Fibroblast of peridontal ligament (primary cell): ENCODE data around the gene PPM1E.

Source experiments
- DNase-seq: peaks from one replicate; pipeline ENCODE4 v3.0.0-alpha.2; 2010; ENCODE audit errors: extremely low read depth

Gene PPM1E

GRCh38 chr17:58996968-58997367 lies 241.3 kb downstream of the PPM1E start:
- DNase-seq = no peak

DNA sequence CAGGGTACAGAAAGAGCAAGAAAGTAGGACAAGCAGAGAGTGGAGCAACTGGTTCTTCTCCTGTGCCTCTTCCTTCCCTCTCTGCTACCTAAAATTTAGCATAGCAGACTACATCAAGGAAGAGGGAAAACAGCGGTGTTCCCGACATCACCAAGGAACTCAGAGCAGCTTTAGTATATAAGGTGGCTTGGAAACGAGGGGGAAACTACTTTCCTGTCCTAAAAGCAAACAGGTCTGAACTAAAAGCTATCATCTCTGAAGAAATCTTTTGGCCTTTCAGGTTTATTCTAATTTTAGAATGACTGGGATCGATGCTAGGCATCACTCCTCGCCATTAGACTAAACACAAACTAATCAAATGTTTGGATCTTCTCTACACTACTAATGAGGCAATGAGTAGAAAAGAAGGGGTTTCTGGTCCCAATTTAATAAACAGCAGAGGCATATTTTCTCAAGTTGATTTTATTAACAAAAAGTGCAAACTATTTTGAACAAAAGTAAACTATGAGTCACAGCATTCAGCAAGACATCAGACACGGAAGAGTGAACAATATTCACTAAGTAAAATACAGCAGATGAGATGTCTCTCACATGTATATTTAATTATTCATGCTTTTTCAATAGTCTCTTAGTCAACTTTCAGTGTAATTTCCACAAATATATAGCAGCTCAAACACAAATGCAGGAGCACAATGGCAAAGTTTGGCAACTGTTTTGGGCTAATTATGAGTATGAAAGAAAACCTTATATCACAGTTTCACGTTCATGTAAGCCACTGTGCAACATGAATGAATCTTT lies 242.3 kb downstream of the PPM1E start:
- DNase-seq = peak; percentile 16

DNA sequence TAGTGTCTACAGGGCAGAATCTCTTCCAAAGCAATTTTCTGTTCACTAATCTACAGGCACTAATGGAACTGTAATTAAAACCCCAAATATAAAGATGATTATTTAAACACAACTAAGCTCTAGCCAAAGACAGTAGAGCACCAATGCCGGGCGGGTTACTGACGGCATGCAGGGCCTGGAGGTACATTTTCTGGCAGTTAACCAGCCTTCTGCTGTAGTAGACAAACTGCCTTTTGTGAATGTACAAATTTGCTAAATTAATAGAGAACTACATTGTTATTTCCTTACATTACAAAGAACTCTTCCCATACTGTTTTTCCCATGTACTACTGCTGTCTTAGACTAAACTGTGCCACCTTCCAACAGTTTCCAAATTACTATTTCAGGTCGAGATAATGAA lies 243.2 kb downstream of the PPM1E start:
- DNase-seq = no peak

DNA sequence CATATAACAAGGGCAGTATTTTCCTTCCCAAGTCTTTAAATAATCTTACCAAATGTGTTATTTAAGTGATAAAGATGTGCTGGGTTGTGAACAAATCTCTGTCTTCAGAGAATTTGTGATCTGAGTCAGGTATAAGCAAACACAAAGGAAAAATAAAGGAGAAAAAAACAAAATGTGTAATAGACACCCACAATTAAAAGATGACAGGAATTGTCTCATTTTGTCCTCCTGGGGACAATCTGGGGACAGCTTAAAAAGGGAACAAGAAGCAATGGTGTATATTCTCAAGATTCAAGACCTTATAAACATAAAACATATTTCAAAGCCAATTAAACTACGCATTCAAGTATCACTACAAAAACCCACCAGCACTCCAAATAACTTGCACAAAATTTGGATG lies 243.8 kb downstream of the PPM1E start:
- DNase-seq = no peak

- no peak for DNase-seq
These were observed 244.4 kb downstream of the PPM1E start for GRCh38 chr17:59000022-59000421.

GRCh38 chr17:59001158-59001814 lies 245.6 kb downstream of the PPM1E start:
- DNase-seq = peak; percentile 61

GRCh38 chr17:59002126-59002525 lies 246.5 kb downstream of the PPM1E start:
- no peak for DNase-seq

- DNase-seq = no peak
These were observed 247.2 kb downstream of the PPM1E start for GRCh38 chr17:59002848-59003247.

- DNase-seq = no peak
These were observed 248.2 kb downstream of the PPM1E start for GRCh38 chr17:59003860-59004259.

GRCh38 chr17:59004338-59005111 lies 248.9 kb downstream of the PPM1E start:
- DNase-seq = peak; percentile 79

DNA sequence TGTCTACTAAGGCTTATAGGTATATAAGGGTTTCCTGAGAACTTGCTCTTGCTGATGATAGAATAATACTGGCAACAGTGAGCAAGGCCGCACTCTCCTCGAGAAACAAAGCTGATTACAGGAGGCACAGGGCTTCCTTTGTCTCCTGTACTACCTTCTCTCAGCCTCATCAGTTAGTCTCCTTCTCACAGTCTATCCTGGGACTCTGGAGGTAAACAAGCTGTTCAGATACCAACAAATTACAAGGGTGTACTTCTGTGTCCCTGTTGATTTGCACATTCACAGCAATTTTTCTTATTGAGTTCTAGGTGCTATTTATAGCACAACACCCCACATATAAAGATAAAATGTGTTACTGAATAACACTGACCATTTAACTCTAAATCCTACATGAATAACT lies 252.3 kb downstream of the PPM1E start:
- DNase-seq = no peak

DNA sequence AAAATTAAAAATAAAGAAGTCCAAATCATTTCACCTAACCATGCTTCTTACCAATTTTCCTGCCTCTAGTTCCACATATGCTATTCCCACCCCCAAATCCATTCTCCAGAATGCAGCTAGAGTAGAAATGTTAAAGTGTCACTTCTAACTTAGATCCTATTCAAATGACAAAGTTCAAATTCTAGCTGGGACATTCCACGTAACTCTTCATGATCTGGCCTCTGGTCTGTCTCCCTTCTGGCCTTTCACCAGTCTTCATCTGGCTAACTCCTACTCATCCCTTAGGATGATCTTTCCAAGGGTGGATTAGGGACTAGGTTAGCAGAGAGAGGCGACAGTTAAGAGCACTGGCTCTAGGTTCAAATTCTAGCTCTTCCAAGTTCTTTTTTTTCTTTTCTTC lies 253.1 kb downstream of the PPM1E start:
- DNase-seq = no peak

- no peak for DNase-seq
These were observed 254.4 kb downstream of the PPM1E start for GRCh38 chr17:59010026-59010425.

DNA sequence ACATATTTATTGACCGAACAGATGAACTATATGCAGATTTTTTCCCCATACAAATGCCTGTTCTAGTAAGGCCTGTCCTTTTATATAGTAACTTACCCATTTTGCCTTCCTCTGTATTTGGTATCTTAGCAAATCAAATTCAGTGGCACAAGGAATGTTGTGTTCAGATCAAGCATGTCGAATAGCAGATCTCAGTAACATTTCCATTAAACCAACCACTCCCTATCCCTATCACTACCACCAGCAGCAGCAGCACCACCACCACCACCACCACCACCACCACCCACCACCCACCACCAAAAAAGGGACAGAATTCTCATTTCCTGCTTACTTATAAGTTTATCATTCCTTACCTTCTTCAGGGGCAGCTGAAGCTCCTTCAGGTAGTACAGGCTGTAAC lies 256.3 kb downstream of the PPM1E start:
- no peak for DNase-seq

- DNase-seq = no peak
These were observed 262.4 kb downstream of the PPM1E start for GRCh38 chr17:59018019-59018418.

- DNase-seq = no peak
These were observed 269.3 kb downstream of the PPM1E start for GRCh38 chr17:59024916-59025315.

GRCh38 chr17:59026176-59026939 lies 270.7 kb downstream of the PPM1E start:
- peak; percentile 21 for DNase-seq

DNA sequence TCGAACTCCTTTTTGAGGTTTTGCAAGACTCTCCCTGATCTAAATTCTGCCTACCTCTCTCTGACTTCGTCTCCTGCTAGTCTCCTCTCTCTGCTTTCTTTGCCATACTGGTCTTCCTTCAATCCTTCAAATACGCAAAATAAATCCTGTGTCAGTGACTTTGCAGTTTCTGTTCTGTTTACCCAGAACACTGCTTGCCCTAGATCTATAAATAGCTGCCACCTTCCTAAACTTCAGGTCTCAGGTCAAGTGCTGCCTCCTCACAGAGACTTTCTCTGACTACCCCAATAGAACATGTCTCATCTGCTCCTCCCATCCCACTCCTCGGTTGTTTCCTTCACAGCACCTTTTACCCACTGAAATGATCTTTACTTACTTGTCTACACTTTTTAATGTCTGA lies 272.1 kb downstream of the PPM1E start:
- no peak for DNase-seq

- peak; percentile 51 for DNase-seq
These were observed 272.7 kb downstream of the PPM1E start for GRCh38 chr17:59028328-59028727.

DNA sequence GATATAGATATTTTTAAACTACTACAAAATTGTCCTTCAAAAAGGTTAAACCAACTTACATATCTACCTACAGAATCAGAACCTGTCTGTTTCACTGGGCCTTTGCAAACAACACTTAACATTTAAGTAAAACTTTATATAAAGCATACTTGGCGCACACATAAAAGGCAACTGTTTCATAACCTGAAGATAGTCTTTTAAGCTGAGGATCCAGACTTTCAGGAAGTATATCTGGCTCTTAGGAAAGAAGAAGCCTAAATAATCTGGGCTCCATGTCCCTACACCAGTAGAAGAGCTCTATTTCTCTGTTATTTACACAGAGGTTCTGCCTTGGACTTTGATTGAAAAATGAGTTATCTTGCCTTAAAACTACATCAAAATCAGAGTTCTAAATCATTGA lies 275.2 kb downstream of the PPM1E start:
- no peak for DNase-seq
